CD4-positive, alpha-beta T cell treated with Interleukin-4 for 4 hours (primary cell): ENCODE measurements around the gene NTMT2.

ENCODE experiments used
- DNase-seq: peaks from one replicate; pipeline ENCODE4 v3.0.0-alpha.2; 2020

The NTMT2 gene

GRCh38 chr1:170214117-170215032, 68.6 kb downstream of the NTMT2 start:
- DNase-seq, result no peak

DNA sequence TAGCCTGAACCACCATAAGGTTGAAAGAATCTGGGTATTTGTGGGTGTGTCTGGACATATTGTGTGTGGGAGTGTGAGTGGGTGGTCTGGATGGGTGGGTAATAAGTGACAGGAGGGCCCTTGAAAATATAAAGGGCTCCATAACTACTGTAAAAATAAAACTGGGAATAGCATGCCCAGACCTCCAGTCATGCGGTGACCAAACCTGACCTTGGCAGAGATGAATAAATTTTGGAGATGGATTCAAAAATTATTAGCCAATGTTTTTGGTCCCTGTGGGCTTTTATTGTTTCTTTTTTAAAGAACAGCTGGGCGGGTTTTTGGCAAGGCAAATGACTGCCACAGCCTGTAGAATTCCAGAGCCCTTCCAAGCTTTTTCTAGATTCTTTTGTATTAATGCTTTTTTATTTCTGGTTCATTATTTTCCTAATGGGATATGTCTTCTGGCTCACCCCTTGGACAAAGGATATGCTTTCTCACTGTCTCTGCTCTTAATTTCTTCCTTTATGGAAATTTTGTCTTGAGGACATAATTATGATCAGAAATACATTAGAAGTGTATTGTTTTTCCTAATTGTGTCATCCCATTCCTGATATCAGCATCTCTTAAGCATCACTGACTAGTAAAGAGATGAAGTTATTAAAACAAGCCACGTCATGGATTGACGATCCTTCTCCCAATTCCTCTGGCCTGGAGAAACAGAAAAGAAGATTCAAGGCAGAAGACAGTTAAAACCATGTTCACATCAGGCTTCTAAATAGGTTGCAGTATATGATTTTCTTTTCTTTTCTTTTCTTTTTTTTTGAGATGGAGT, 69.5 kb downstream of the NTMT2 start:
- no peak for DNase-seq

- DNase-seq, result no peak
These were observed 71.9 kb downstream of the NTMT2 start for GRCh38 chr1:170217517-170218256.

DNA sequence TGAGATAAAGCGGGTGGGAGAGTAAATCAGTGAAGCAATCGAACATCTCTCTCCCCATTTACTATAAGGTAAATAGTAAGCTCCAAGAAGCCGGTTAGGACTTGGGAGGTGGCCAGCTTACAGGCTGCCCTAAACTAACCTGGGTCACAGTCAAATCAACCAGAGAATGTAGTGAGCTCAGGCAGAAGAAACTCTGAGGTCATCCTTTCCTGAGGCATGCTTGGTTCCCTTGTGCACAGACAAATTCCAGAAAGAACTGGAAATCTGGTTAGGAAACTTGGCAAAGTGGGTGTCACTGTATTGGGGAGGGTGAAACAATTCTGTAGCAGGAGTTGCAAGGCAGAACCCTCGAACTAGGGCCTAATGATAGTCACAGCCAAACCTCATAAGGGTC, 72.5 kb downstream of the NTMT2 start:
- no peak for DNase-seq
